Upper lobe of left lung (tissue), 6 donors: Measurements from ENCODE around the gene PSMB3. TPM values are rescaled to one million over a fixed set of nuclear protein-coding genes. Genes with fewer than 3 reads are reported as not detected.

Experiments
- ATAC-seq, 2 donors: fragments of 200-7000 bp; cut with Tn5 transposase; one replicate each; pipeline ENCODE4 v1.9.1; 2022; ENCODE audit warnings: mild to moderate bottlenecking in 2 of 2, moderate library complexity in 2 of 2; ENCODE audit not compliant: low FRiP score in 2 of 2
- DNase-seq, 2 donors: peaks; one replicate each; pipeline ENCODE4 v3.0.0-alpha.2; 2019 to 2020
- H3K27ac ChIP-seq, 4 donors: fragments of 200-600 bp; sonication (generic); one replicate each; pipeline ENCODE4 v1.5.1; 2016 to 2019
- H3K27me3 ChIP-seq, 4 donors: fragments of 200-600 bp; sonication (generic); one replicate each; pipeline ENCODE4 v1.5.1; 2017 to 2019
- H3K36me3 ChIP-seq, 4 donors: fragments of 200-600 bp; sonication (generic); one replicate each; pipeline ENCODE4 v1.5.1; 2016 to 2019
- H3K4me1 ChIP-seq, 4 donors: fragments of 200-600 bp; sonication (generic); one replicate each; pipeline ENCODE4 v1.5.1; 2018 to 2019
- H3K4me3 ChIP-seq, 4 donors: fragments of 200-600 bp; sonication (generic); one replicate each; pipeline ENCODE4 v1.5.1; 2017 to 2019; ENCODE audit warnings: mild to moderate bottlenecking in 2 of 4, moderate library complexity in 1 of 4
- H3K9me3 ChIP-seq, 4 donors: fragments of 200-600 bp; sonication (generic); one replicate each; pipeline ENCODE4 v1.5.1; 2018 to 2019
- EP300 ChIP-seq, 4 donors: sonication (generic); formaldehyde crosslinking; IDR thresholded peaks; one replicate each; pipeline ENCODE4 v1.5.1; 2017; ENCODE audit warnings: antibody characterized with exemption in 4 of 4, control low read depth in 2 of 4
- POLR2A ChIP-seq, 4 donors: fragments of 450-650 bp; IDR thresholded peaks; one replicate each; pipeline ENCODE4 v1.5.1; 2016 to 2017; ENCODE audit warnings: antibody characterized with exemption in 4 of 4, mild to moderate bottlenecking in 2 of 4
- POLR2AphosphoS5 ChIP-seq, 2 donors: sonication (generic); formaldehyde crosslinking; IDR thresholded peaks; one replicate each; pipeline ENCODE4 v1.5.1; 2017; ENCODE audit warnings: antibody characterized with exemption in 2 of 2
- WGBS, 2 donors: methylation state at CpG; one replicate each; pipeline ENCODE4 v1.1.5; 2017 to 2018; 5-methylcytosine and 5-hydroxymethylcytosine counted together
- total RNA-seq, 6 donors: library from RNA; depleted of rRNA in 4 of 6; stranded (reverse); fragments of >200 nt in 4 of 6; gene quantifications; one replicate each; pipeline versions ENCODE4 v1.1.0 to v1.2.1, GENCODE V29; 2016 to 2021
- TF ChIP-seq, protein P1 (sequence below), 6 experiments: fragments of 450-650 bp in 4 of 6; fragments of 200-600 bp in 2 of 6; sonication (generic) in 2 of 6; IDR thresholded peaks; one replicate each; pipeline ENCODE4 v1.5.1; 2016 to 2019; ENCODE audit warnings: antibody characterized with exemption in 6 of 6
- donor health status: DM: no; HTN: no; CAD: no; lungs with moderate emphysema.
- donor health status: DM: no; HTN: yes; CAD: no; lungs with severe emphysema.

PSMB3 gene
- total RNA-seq, 6 donors from 2014 or later: 61.8 to 157 (median 79.2) TPM

DNA sequence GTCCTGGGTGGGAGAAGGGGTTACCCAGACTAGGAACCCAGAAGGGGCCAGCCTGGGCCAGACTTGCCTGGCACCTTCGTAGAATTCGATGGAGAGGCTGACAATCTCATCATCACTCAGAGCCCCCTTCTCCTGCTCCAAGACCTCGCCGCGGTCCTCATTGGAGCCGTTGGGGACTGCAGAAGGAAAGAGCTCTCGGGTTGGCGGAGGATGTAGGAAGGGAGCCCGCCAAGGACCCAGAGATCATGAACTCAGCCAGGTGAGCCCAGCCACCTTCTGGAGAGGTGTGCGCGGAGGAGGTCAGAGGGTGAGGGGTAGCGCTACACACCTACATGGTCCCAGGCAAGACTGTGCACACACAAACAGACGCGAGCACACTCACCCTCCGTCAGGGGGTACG is 13.9 kb upstream of the PSMB3 start:
- H3K4me1 ChIP-seq: peaks cover 26 to 36% (median 30%) of the 10 kb centered on the region in 4 donors
- no peaks in the 10 kb centered on the region for H3K27me3 ChIP-seq
- peaks cover 3 to 56% (median 42%) of the 10 kb centered on the region in 4 donors for H3K36me3 ChIP-seq
- ATAC-seq (no peak), DNase-seq (no peak)
- TF ChIP-seq EP300 (IDR thresholded peaks at IDR 0.05): no peak
- no peak for TF ChIP-seq POLR2AphosphoS5 (IDR thresholded peaks at IDR 0.05)
- TF ChIP-seq, protein P1, sequence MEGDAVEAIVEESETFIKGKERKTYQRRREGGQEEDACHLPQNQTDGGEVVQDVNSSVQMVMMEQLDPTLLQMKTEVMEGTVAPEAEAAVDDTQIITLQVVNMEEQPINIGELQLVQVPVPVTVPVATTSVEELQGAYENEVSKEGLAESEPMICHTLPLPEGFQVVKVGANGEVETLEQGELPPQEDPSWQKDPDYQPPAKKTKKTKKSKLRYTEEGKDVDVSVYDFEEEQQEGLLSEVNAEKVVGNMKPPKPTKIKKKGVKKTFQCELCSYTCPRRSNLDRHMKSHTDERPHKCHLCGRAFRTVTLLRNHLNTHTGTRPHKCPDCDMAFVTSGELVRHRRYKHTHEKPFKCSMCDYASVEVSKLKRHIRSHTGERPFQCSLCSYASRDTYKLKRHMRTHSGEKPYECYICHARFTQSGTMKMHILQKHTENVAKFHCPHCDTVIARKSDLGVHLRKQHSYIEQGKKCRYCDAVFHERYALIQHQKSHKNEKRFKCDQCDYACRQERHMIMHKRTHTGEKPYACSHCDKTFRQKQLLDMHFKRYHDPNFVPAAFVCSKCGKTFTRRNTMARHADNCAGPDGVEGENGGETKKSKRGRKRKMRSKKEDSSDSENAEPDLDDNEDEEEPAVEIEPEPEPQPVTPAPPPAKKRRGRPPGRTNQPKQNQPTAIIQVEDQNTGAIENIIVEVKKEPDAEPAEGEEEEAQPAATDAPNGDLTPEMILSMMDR (IDR thresholded peaks at IDR 0.05): no peak
- TF ChIP-seq POLR2A (IDR thresholded peaks at IDR 0.05): no peak
- no peak overlapping the region for H3K27ac ChIP-seq
- no peaks in the 10 kb centered on the region for H3K9me3 ChIP-seq
- 91 to 94% methylated on average over 16 of the region's 16 CpGs for WGBS, 2 donors
- no peak overlapping the region for H3K4me3 ChIP-seq

DNA sequence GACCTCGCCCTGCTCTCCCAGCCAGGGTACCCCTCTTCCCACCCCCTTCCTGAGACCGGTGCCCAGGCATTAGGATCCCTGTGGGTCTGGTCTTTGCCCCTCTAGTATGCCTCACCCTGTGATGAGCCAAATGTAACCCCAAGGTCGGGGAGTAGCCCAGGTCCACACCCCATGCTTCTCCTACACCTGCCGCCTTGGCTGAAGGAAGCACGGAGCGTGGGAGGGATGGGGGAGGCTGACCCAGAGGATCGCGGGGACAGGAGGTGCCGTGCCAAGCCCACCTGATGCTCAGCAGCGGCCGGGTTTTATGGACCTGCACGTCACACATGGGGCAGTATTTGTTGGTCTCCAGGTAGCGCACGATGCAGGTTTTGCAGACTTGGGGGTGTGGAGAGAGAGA is 13.2 kb upstream of the PSMB3 start:
- Histone ChIP-seq H3K27ac (no peak overlapping the region), H3K27me3 (no peaks in the 10 kb centered on the region), H3K4me1 (peaks cover 31 to 38% (median 36%) of the 10 kb centered on the region in 4 donors), H3K9me3 (no peaks in the 10 kb centered on the region), H3K4me3 (no peak overlapping the region), H3K36me3 (peaks cover 3 to 53% (median 39%) of the 10 kb centered on the region in 4 donors)
- TF ChIP-seq, protein P1 (IDR thresholded peaks at IDR 0.05): no peak
- no peak for TF ChIP-seq EP300 (IDR thresholded peaks at IDR 0.05)
- no peak for TF ChIP-seq POLR2AphosphoS5 (IDR thresholded peaks at IDR 0.05)
- no peak for TF ChIP-seq POLR2A (IDR thresholded peaks at IDR 0.05)
- ATAC-seq (no peak), DNase-seq (no peak)
- 89 to 93% methylated on average over 14 of the region's 14 CpGs for WGBS, 2 donors

DNA sequence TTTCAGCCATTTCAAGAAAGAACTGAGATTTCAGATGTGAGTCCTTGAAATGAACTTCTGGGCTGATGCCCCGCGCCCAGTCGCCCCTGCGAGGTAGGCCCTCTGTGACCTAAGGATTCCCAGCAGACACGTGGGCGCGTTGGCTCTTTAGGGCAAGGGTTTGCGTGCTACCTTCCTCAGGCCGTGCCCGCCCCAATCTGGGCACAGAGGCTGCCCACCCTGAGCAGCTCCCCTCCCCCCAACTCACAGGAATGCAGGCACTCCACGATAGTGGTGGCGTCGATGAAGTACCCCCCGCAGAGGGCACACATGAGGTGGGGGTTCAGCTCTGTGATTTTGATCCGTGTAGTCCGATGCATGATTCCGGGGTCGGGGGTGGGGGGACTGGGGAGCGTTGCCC is 12.5 kb upstream of the PSMB3 start:
- peaks cover 34 to 38% (median 37%) of the 10 kb centered on the region in 4 donors for H3K4me1 ChIP-seq
- no peak for TF ChIP-seq EP300 (IDR thresholded peaks at IDR 0.05)
- no peak for TF ChIP-seq POLR2A (IDR thresholded peaks at IDR 0.05)
- TF ChIP-seq POLR2AphosphoS5 (IDR thresholded peaks at IDR 0.05): no peak
- TF ChIP-seq, protein P1 (IDR thresholded peaks at IDR 0.05): no peak
- DNase-seq: no peak

DNA sequence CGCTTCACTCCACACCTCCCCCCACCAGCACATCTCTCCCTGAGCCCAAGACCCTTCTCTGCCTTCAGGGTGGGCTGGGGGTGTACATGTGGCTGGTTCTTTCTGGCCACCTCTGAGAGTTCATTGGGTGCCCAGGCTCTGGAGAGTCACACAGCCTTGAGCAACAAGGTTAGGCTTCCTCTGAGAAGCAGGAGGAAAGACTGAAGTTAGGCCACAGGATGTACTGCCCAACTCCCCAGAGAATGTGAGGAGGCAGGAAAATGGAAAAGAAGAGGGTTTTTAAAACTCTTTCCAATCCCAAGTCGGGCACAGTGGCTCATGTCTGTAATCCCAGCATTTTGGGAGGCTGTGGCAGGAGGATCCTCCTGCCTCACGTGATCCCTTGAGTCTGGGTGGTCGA is 11.7 kb upstream of the PSMB3 start:
- no peak for DNase-seq
- Histone ChIP-seq H3K4me3 (no peak overlapping the region), H3K4me1 (peaks cover 32 to 46% (median 38%) of the 10 kb centered on the region in 4 donors), H3K9me3 (no peaks in the 10 kb centered on the region), H3K36me3 (peaks cover 3 to 41% (median 34%) of the 10 kb centered on the region in 4 donors), H3K27ac (no peak overlapping the region), H3K27me3 (no peaks in the 10 kb centered on the region)
- TF ChIP-seq POLR2AphosphoS5 (IDR thresholded peaks at IDR 0.05) (no peak), EP300 (IDR thresholded peaks at IDR 0.05) (no peak), POLR2A (IDR thresholded peaks at IDR 0.05) (no peak)
- TF ChIP-seq, protein P1 (IDR thresholded peaks at IDR 0.05): no peak
- whole genome bisulfite sequencing, 2 donors: 73 to 77% methylated on average over 4 of the region's 4 CpGs
- no peak for ATAC-seq

More for the DNA sequence above, 12.5 kb upstream of the PSMB3 start:
- 67 to 77% methylated on average over 3 to 19 of the region's 19 CpGs for WGBS, 2 donors
- Histone ChIP-seq H3K27me3 (no peaks in the 10 kb centered on the region), H3K9me3 (no peaks in the 10 kb centered on the region), H3K36me3 (peaks cover 3 to 49% (median 38%) of the 10 kb centered on the region in 4 donors), H3K4me3 (no peak overlapping the region), H3K27ac (no peak overlapping the region)
- no peak for ATAC-seq

DNA sequence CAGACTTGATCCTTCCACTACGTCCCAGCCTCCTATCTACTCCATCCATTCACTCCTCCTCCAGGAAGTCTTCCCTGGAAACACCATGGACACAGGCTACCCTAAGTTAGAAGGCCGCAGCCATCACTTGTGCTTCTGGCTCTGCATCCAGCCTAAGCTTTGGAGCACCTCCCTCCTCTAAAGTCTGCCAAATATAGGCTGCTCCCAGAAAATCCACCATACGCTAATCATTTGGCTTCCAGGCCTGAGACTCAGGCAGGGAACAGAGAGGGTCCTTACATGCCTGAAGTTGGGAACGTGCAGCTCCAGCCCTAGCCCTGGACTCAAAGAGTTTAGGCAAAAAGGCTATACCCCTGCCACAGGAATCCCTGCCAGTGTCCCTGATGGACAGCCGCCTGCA is 11.1 kb upstream of the PSMB3 start:
- H3K27ac ChIP-seq: peak overlapping the region; percentile 63 to 85 (median 68)
- WGBS, 2 donors: 82 to 83% methylated on average over 3 to 5 of the region's 5 CpGs

More for the DNA sequence above, 11.1 kb upstream of the PSMB3 start:
- no peaks in the 10 kb centered on the region for H3K9me3 ChIP-seq
- H3K4me1 ChIP-seq: peaks cover 38 to 52% (median 45%) of the 10 kb centered on the region in 4 donors
- ATAC-seq (no peak), DNase-seq (no peak)
- H3K36me3 ChIP-seq: peaks cover 3 to 36% (median 29%) of the 10 kb centered on the region in 4 donors
- no peaks in the 10 kb centered on the region for H3K27me3 ChIP-seq
- TF ChIP-seq POLR2AphosphoS5 (IDR thresholded peaks at IDR 0.05) (no peak), EP300 (IDR thresholded peaks at IDR 0.05) (no peak)
- no peak overlapping the region for H3K4me3 ChIP-seq
